Right renal pelvis (tissue), 4 donors: ENCODE results near the gene INAFM2. TPM values are rescaled to one million over a fixed set of nuclear protein-coding genes. Genes with fewer than 3 reads are reported as not detected.

Experiments
- DNase-seq, 4 donors: peaks; one replicate each; pipeline ENCODE4 v3.0.0-alpha.2; 2013; ENCODE audit warnings: low read depth in 4 of 4, low spot score in 3 of 4, missing footprints in 1 of 4
- polyA plus RNA-seq, 4 donors: library from polyadenylated mRNA; unstranded; fragments of 120-200 nt; gene quantifications; one replicate each; pipeline ENCODE4 v1.2.1, GENCODE V29; 2013; ENCODE audit not compliant: insufficient read length in 4 of 4

The INAFM2 gene
- polyA plus RNA-seq, 4 donors = 20.1 to 23.2 (median 20.6) TPM

GRCh38 chr15:40340038-40340739 lies 16.7 kb downstream of the INAFM2 start:
- DNase-seq = no peak

GRCh38 chr15:40340740-40341400 lies 17.4 kb downstream of the INAFM2 start, which contains the start of gene CCDC9B:
TSS of gene CCDC9B (minus strand) at chr15:40340939. CDS start at chr15:40340819, 120 bp downstream.
- DNase-seq = peak in 2 of 4 donors; percentile 62 to 71

- no peak for DNase-seq
These were observed 19.2 kb downstream of the INAFM2 start for GRCh38 chr15:40342416-40343320.

DNA sequence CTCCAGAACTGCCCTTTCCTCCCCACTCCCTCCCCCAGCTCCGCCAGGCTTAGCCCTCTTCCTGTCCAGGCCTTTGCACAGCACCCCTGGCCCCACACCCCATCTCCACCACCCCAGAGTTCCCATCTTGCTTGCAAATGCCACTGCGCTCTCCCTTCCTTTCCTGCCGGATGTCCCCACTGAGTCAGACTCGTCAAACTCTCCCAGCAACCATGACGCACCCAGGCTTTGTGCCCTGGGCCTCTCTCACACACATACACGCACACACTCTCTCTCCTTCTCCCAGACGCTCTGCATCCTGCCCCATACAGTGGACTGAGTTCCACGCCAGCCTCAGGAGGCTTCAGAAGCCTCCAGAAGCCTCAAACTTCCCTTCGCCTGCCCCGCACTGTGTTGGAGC lies 20.0 kb downstream of the INAFM2 start:
- DNase-seq = no peak

GRCh38 chr15:40344217-40344616 lies 20.7 kb downstream of the INAFM2 start:
- DNase-seq = no peak

DNA sequence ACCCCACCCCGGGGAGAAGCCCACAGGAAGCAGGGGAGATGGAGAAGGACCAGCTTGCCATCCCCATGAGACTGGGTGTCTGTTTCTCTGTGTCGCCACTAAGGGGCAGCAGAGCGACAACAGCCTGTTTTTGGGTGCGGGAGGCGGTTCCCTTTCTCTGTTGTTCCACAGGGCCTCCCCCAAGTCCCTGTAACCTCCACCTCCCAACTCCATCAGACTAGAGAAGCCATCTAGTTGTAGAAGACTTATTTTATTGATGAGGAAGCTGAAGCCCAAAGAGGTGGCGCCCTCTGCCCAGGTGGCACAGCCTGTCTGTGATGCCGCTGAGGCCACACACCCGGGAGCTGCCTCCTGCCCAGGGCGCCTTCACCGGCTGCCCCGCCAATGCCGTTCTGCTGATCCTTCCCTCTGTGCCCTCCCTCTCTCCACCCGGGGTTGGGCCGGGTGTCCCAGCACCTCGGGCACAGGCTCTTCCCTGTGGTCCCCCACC lies 21.2 kb downstream of the INAFM2 start:
- DNase-seq = no peak

- DNase-seq = no peak
These were observed 21.9 kb downstream of the INAFM2 start for GRCh38 chr15:40345225-40345866.

DNA sequence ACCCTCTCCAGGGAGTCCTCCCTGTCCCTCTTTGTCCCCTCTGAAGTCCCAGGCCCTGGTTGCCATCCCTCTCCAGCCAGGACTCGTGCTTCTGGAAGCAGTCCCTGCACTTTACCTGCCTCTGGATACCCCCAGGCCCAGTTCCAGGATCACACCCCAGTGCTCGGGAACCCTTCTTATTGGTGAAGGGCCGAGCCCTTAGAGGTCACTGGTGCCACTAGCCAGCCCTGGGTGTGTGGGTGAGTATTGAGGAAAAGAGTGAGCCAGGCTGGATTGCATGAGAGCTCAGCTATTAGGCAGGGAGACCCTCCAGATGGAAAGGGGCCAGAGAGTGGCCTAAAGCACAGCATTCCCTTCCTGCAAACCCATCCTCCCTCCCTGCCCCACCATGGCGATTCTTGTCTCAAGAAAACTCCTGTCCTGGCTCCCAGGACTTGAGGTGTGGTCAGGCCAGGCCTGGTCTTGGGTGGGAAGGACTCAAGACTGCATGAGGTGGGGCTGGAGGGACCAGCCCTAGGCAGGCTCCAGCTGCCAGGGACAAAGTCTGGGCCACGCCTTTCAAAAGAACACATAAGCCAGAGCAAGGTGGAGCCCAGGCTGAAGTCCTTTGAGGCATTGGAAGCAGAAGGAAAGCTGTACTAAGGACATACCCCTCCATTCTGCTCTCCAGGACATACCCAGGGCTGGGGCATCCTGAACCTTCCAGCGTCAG lies 22.5 kb downstream of the INAFM2 start:
- DNase-seq = no peak

DNA sequence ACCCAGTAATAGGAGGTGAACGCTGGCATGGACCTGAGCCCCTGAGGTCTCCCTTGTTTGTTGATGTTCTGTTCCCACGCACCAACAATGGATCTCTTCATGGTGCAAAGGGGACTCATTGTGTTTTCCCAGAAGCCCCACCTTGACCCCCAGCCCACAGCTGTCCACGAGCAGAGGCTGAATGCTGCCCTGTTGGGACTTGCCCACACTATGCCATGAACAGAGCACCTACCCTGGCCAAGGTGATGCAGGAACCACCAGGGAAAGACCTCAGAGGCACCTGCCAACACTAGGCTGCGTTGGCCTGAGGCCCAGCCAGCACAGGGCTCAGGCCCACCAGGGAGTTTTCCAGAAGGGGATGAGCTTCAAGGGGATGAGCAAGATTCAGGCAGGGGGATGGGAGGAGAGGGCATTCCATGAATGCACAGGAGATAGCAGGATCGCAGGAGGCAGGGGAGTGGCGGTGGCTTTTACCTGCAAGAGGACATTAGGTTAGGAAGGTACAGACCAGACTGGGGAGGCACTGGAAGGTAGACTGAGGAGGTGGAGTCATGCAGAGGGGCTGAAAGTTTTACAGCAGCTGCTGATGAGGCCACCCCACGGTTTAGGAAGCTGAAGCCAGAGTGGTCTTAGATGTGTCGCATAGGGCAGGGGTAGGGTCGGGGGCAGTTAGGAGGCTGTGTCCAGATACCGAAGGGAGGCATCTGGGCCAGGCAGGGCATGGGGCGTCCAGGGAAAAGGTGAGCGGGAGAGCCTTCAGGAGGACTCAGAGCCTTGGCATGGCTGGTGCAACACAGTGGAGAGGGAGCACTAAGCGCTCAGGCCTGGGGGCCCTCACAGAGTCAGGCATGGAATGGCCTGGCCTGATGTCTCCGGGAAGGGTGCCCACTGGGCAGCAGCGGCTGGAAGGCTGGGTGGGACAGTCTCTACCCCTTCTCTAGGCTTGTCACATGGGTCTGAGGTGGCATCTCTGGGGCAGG lies 23.4 kb downstream of the INAFM2 start:
- DNase-seq = no peak

DNA sequence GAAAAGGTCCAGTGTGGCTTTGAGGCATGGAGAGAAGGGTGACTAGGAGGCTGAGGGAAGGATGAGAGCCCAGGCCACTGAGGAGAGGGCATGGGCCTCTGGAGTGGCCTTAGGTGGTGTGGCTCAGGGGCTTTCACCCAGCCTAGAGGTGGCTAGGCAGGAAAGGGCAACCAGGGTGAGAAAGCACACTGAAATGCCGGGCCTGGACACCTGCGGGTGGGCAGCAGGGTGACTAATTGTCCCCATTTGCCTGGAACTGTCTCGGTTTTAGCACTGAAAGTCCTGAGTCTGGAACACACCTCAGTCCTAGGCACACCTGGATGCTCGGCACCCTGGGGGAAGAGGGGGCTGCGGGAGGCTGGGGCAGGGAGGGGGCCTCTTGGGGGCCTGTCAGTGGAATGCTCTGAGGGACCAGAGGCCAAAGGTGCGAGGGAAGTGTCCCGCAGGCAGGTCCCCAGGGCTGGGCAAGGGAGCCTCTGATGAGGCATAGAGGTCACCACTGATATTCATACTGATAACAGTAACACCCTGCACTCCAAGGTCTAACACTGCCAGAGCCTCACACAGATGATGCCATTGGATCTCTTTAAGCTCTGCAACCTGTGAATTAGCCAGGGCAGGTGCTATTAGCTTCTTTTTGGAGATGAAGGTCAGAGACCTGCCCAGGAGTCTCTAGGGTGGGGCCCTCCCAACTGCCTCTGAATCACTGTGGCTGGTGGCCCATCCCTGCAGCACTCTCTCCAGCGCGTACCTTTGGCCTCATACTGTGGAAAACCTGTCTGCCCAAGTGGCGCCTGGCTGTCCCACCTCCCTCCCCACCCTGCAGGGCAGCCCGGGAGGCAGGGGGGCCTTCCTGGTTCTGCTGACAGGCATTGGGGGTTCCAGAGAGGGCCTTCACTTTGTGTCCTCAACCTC lies 24.3 kb downstream of the INAFM2 start:
- no peak for DNase-seq

GRCh38 chr15:40348474-40348870 lies 25.0 kb downstream of the INAFM2 start:
- DNase-seq = no peak

DNA sequence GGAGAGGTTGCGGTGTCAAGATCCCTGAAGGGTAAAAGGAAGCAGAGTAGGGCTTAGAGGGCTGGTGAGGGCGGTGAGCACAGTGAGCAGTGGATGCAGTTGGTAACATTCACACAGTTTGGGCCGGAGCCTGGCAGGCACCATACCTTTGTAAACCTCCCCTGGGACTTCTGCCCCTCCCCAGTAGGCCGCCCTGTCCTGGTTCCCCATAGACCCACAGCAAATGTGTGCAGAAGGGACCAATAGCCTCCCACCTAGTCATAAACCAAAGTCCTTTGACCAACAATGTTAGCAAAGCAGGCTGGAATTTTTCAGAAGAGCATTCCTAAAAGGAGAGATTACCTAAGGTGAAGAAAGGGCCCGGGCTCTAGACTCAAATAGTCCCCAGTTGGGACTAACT lies 25.7 kb downstream of the INAFM2 start:
- no peak for DNase-seq

GRCh38 chr15:40352281-40352901 lies 28.9 kb downstream of the INAFM2 start:
- no peak for DNase-seq

DNA sequence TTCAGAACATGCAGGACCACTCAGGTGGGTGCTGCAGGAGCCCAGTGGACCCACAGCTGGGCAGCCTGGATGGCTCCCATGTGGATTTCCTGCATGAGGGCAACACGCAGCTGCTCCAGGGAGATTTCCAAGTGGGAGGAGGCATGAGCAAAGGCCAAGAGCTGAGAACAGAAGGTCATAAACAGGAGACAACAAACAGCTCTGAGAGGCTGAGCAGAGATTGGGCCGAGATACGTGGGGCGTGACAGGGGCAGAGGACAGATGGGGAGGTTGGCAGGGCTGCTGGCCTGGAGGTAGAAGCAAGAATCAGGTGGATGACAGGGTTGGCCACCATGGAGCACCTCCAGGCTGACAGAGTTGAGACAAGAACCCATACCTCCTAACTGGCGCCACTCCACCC lies 30.2 kb downstream of the INAFM2 start:
- no peak for DNase-seq

DNA sequence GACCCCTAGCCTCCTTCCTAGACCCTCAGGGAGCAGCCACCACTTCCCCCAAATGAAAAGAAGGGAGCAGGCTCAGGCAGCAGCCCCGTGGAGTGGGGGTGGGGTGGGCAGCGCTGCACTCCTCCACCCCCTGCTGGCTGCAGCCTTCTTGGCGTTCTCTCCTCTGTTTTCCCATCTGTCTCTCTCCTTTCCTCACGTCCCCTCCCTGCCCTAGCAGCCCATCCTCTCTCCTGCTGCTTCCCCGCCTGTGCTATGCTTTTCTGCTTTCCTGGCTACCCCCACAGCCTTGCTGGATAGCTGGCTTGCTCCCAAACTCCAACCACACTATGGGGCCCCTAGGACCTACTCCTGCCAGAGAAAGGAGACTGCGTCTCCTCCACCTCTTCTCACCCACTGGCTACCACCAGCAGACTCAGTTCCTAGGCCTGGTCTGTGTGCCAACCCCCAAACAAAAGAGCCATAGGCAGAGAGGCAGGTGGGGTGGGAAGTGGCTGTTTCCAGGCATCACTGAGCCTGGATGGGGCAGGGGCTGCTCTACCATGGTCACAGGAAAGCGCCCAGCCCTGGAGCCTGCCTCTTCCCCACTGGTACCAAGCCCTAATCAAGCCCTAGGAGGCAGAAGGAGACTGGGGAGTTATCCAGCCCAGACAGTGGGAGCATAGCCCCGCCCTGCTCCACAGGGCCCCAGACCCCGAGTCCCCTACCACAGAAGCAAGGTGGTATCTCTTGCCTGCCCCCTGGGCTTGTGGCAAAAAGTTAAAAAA lies 31.1 kb downstream of the INAFM2 start:
- DNase-seq = no peak

DNA sequence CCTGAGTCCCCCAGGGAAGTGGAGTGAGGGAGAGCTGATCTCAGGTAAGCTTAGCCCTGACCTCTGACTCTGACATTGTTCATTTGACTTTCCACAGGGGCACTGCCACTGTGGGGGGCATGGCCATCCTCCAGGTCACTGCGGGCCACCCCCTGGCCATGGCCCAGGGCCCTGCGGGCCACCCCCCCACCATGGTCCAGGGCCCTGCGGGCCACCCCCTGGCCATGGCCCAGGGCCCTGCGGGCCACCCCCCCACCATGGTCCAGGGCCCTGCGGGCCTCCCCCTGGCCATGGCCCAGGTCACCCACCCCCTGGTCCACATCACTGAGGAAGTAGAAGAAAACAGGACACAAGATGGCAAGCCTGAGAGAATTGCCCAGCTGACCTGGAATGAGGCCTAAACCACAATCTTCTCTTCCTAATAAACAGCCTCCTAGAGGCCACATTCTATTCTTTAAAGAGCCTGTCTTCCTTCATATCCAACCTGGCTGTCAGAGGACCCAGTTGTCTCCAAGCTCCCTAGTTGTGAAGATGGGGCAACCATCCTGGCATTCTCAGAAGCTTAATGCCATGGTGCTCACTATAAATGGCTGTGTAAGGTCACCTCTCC lies 32.6 kb downstream of the INAFM2 start:
- DNase-seq = no peak
